HepG2 (cell line): Measurements from ENCODE around the gene NFATC3. TPM values are rescaled to one million over a fixed set of nuclear protein-coding genes. Genes with fewer than 3 reads are reported as not detected.

ENCODE experiments used
- ATAC-seq: fragments of 200-7000 bp; cut with Tn5 transposase; 3 replicates; pipeline ENCODE4 v1.9.1; 2020; ENCODE audit warnings: mild to moderate bottlenecking, moderate library complexity
- BruUV-seq: library from RNA; stranded (reverse); fragments of 400-500 nt; replicated peaks from 2 replicates; lab custom pipeline; 2021; lab: Mats Ljungman, UMichigan
- CTCF ChIA-PET: fragments of 300-600 bp; formaldehyde crosslinking; extraction: SDS; loops from one replicate; lab custom pipeline; 2021; ENCODE audit warnings: low total read pairs, inconsistent platforms, low intra/inter-chr PET ratio; lab: Yijun Ruan, JAX
- POLR2A ChIA-PET: fragments of 350-600 bp; sonication (Branson Sonifier 250); formaldehyde crosslinking; loops from one replicate; lab custom pipeline; 2020; ENCODE audit warnings: antibody characterized with exemption, inconsistent platforms; lab: Yijun Ruan, JAX
- DNase-seq: peaks from one replicate; pipeline ENCODE4 v3.0.0-alpha.2; 2015; ENCODE audit warnings: low spot score
- FAIRE-seq: peaks from 3 replicates; lab custom pipeline; 2011; peaks lifted over from hg19 to GRCh38; lab: Jason Lieb, UNC
- H2AFZ ChIP-seq: one replicate; pipeline ENCODE4 v1.6.1; 2011; ENCODE audit warnings: low read length, inconsistent platforms
- H3K27ac ChIP-seq: fragments of 300-600 bp; 3 replicates; pipeline ENCODE4 v1.8.0; 2011; ENCODE audit warnings: mixed run types, mild to moderate bottlenecking, mixed read lengths, low read length, inconsistent platforms; ENCODE audit not compliant: insufficient read depth; ENCODE audit errors: extremely low read length
- H3K27me3 ChIP-seq, 2 experiments: fragments of 200-600 bp in 1 of 2; 2 replicates in 1 of 2; 3 replicates in 1 of 2; pipeline versions ENCODE4 v1.6.0 to v1.8.0; 2011; ENCODE audit warnings: low read length in 2 of 2, mild to moderate bottlenecking in 2 of 2, moderate library complexity in 2 of 2, inconsistent platforms in 1 of 2; ENCODE audit not compliant: insufficient read depth in 2 of 2, control insufficient read depth in 1 of 2
- H3K36me3 ChIP-seq, 2 experiments: fragments of 200-600 bp in 1 of 2; replicated peaks in 1 of 2; 2 replicates in 1 of 2; 3 replicates in 1 of 2; pipeline versions ENCODE4 v1.5.1 to v1.8.0; 2011; ENCODE audit warnings: low read length in 2 of 2, inconsistent platforms in 1 of 2; ENCODE audit not compliant: insufficient read depth in 2 of 2, control insufficient read depth in 1 of 2
- H3K4me1 ChIP-seq: 2 replicates; pipeline ENCODE4 v1.5.1; 2012; ENCODE audit warnings: low read length, inconsistent platforms; ENCODE audit not compliant: insufficient read depth
- H3K4me2 ChIP-seq: 2 replicates; pipeline ENCODE4 v1.6.0; 2011; ENCODE audit warnings: low read depth, low read length, inconsistent platforms
- H3K4me3 ChIP-seq, 3 experiments: fragments of 200-600 bp in 1 of 3; sonication (generic), shearing (Covaris generic) in 1 of 3; replicated peaks in 1 of 3; 2 replicates each; pipeline ENCODE4 v1.5.1; 2011 to 2016; ENCODE audit warnings: low read length in 3 of 3, inconsistent platforms in 2 of 3, low read depth in 2 of 3, mild to moderate bottlenecking in 2 of 3, control low read depth in 1 of 3, mixed read lengths in 1 of 3; ENCODE audit not compliant: insufficient read depth in 1 of 3
- H3K79me2 ChIP-seq: one replicate; pipeline ENCODE4 v1.6.1; 2011; ENCODE audit warnings: low read length, inconsistent platforms; ENCODE audit not compliant: insufficient read depth
- H3K9ac ChIP-seq: 2 replicates; pipeline ENCODE4 v1.6.0; 2011; ENCODE audit warnings: mild to moderate bottlenecking, low read depth, low read length, inconsistent platforms; ENCODE audit not compliant: insufficient read depth
- H3K9me3 ChIP-seq: 2 replicates; pipeline ENCODE4 v1.5.1; 2012; ENCODE audit warnings: mild to moderate bottlenecking, low read length
- H4K20me1 ChIP-seq: 2 replicates; pipeline ENCODE4 v1.6.0; 2011; ENCODE audit warnings: inconsistent platforms, mild to moderate bottlenecking, low read length, moderate library complexity; ENCODE audit not compliant: insufficient read depth
- ATF3 ChIP-seq: sonication (generic); formaldehyde crosslinking; IDR thresholded peaks from 2 replicates; pipeline ENCODE4 v1.4.0; 2020; ENCODE audit warnings: missing genetic modification reagents
- CTCF ChIP-seq: sonication (generic); formaldehyde crosslinking; IDR thresholded peaks from 2 replicates; pipeline ENCODE4 v1.5.0; 2020; ENCODE audit warnings: mild to moderate bottlenecking, missing genetic modification reagents, moderate library complexity
- HNF4G ChIP-seq, 2 experiments: sonication (generic) in 1 of 2; formaldehyde crosslinking in 1 of 2; IDR thresholded peaks; 2 replicates each; pipeline versions ENCODE4 v1.4.0 to v1.6.1; 2011 to 2020; ENCODE audit warnings: borderline replicate concordance in 2 of 2, low read depth in 2 of 2, mild to moderate bottlenecking in 2 of 2, low read length in 1 of 2, missing genetic modification reagents in 1 of 2, moderate library complexity in 1 of 2
- NFKBIZ ChIP-seq: IDR thresholded peaks from 2 replicates; pipeline ENCODE4 v1.6.1; 2018; ENCODE audit warnings: missing genetic modification reagents, missing compliant biosample characterization
- NKX3-1 ChIP-seq: sonication (generic); formaldehyde crosslinking; IDR thresholded peaks from 2 replicates; pipeline ENCODE4 v1.5.0; 2020; ENCODE audit warnings: missing genetic modification reagents
- PAF1 ChIP-seq: IDR thresholded peaks from 2 replicates; pipeline ENCODE4 v1.6.1; 2016; ENCODE audit warnings: missing genetic modification reagents, missing compliant biosample characterization
- SCMH1 ChIP-seq: sonication (generic); formaldehyde crosslinking; IDR thresholded peaks from 2 replicates; pipeline ENCODE4 v1.9.0; 2021; ENCODE audit warnings: missing genetic modification reagents, mild to moderate bottlenecking, borderline replicate concordance
- SMC3 ChIP-seq: IDR thresholded peaks from 2 replicates; pipeline ENCODE4 v1.6.1; 2011; ENCODE audit warnings: low read length, improper control_type of control experiment
- SP140L ChIP-seq: sonication (generic); formaldehyde crosslinking; IDR thresholded peaks from 2 replicates; pipeline ENCODE4 v1.4.0; 2020; ENCODE audit warnings: missing genetic modification reagents, borderline replicate concordance
- STAG1 ChIP-seq: sonication (generic); formaldehyde crosslinking; IDR thresholded peaks from 2 replicates; pipeline ENCODE4 v1.4.0; 2020; ENCODE audit warnings: missing genetic modification reagents
- TMF1 ChIP-seq: sonication (generic); formaldehyde crosslinking; IDR thresholded peaks from 2 replicates; pipeline ENCODE4 v1.8.1; 2022; ENCODE audit warnings: low read depth, missing genetic modification reagents
- ZNF282 ChIP-seq: fragments of 450-650 bp; IDR thresholded peaks from 2 replicates; pipeline ENCODE4 v1.6.1; 2018; ENCODE audit not compliant: partially characterized antibody
- ZNF33B ChIP-seq: sonication (generic); formaldehyde crosslinking; IDR thresholded peaks from 2 replicates; pipeline ENCODE4 v1.5.1; 2020; ENCODE audit warnings: mild to moderate bottlenecking, missing genetic modification reagents
- ZNF44 ChIP-seq: sonication (generic); formaldehyde crosslinking; IDR thresholded peaks from 2 replicates; pipeline ENCODE4 v1.5.1; 2020; ENCODE audit warnings: mild to moderate bottlenecking, missing genetic modification reagents
- ZUFSP ChIP-seq: sonication (generic); formaldehyde crosslinking; IDR thresholded peaks from 2 replicates; pipeline ENCODE4 v1.9.0; 2021; ENCODE audit warnings: missing genetic modification reagents, mild to moderate bottlenecking, borderline replicate concordance
- WGBS: methylation state at CpG from one replicate; pipeline ENCODE4 v1.1.6; 2017; ENCODE audit warnings: low lambda C conversion rate; 5-methylcytosine and 5-hydroxymethylcytosine counted together
- in situ Hi-C: cut with HindIII; loops from 2 replicates; pipeline ENCODE4 v1.10.0; 2017; ENCODE audit warnings: low pct_unique_long_range_greater_than_20kb; ENCODE audit not compliant: extremely low pct_ligation_motif_present
- intact Hi-C: fragments of 100-400 bp; cut with micrococcal nuclease; formaldehyde crosslinking; loops from one replicate; pipeline ENCODE4 v1.10.0; 2022; ENCODE audit not compliant: unreplicated experiment
- polyA plus RNA-seq, 8 experiments: library from polyadenylated mRNA; depleted of rRNA in 3 of 8; stranded (reverse) in 7 of 8; unstranded in 1 of 8; fragments of >200 nt; fragmentation: Illumina TruSeq in 4 of 8; extraction: Trizol in 4 of 8; gene quantifications; 2 replicates each; pipeline versions ENCODE4 v1.2.1 to v1.2.3, GENCODE V29; 2011 to 2016; ENCODE audit warnings: low read depth in 4 of 8, missing spikeins in 1 of 8, mixed read lengths in 1 of 8; ENCODE audit not compliant: insufficient read depth in 1 of 8
- total RNA-seq, 5 experiments: library from RNA; depleted of rRNA; stranded (reverse); fragments of >200 nt; fragmentation: Illumina TruSeq; extraction: Trizol; gene quantifications; 2 replicates each; pipeline ENCODE4 v1.2.3, GENCODE V29; 2016; ENCODE audit warnings: low read depth in 1 of 5

NFATC3 gene
- total and polyA plus RNA-seq, 2 of the 13 experiments (the other 11 are each of a cell fraction or from before 2014, with no cell fraction given), result 52.6 to 62.7 TPM

- no TSS peak for BruUV-seq
- H3K27ac ChIP-seq, result no peak overlapping the region
- DNase-seq, result no peak
- 85% methylated on average over 2 of the region's 2 CpGs for WGBS
- H3K27me3 ChIP-seq, result no peaks in the 10 kb centered on the region
- FAIRE-seq, result no peak
- no peak overlapping the region for H2AFZ ChIP-seq
- H4K20me1 ChIP-seq, result peaks cover 19% of the 10 kb centered on the region
- POLR2A ChIA-PET, result no interaction called here
- H3K4me1 ChIP-seq, result peaks cover 71% of the 10 kb centered on the region
- no peak overlapping the region for H3K4me2 ChIP-seq
- intact Hi-C loops, result no loop called here
- peaks cover 0 to 3% of the 10 kb centered on the region in 2 experiments; a peak in 2 of 5 replicates for H3K36me3 ChIP-seq
- no peak for ATAC-seq
- CTCF ChIA-PET, result interaction anchor here (1.9 kb wide), 1 partner anchor 23 kb away, joined by 12 read pairs; no protein-coding TSS in a partner anchor
- no peak overlapping the region for H3K4me3 ChIP-seq
- H3K79me2 ChIP-seq, result peaks cover 96% of the 10 kb centered on the region
- peaks cover 1% of the 10 kb centered on the region; the same call in 1 of the 2 replicates for H3K9me3 ChIP-seq
- no peak overlapping the region for H3K9ac ChIP-seq
- in situ Hi-C loops, result no loop called here
- peak; percentile 25; the same call in 1 of the 2 replicates for TF ChIP-seq CTCF (CRISPR knock-in tag)
- peak; percentile 21; the same call in 1 of the 2 replicates for TF ChIP-seq STAG1 (CRISPR knock-in tag)
- TF ChIP-seq SMC3, result peak; percentile 38; the same call in 1 of the 2 replicates
- no peak for TF ChIP-seq ZNF282
- TF ChIP-seq TMF1 (CRISPR knock-in tag), result no peak
Observed at GRCh38 chr16:68116256-68116867, 31.2 kb downstream of the NFATC3 start.

- no peak overlapping the region for H3K9ac ChIP-seq
- H4K20me1 ChIP-seq, result peaks cover 12% of the 10 kb centered on the region
- FAIRE-seq (no peak), ATAC-seq (no peak), DNase-seq (no peak)
- no peak overlapping the region for H3K4me2 ChIP-seq
- H3K27me3 ChIP-seq, result no peaks in the 10 kb centered on the region
- no peaks in the 10 kb centered on the region for H3K9me3 ChIP-seq
- POLR2A ChIA-PET, result no interaction called here
- peaks cover 7 to 10% of the 10 kb centered on the region in 2 experiments; a peak in 4 of 5 replicates for H3K36me3 ChIP-seq
- no peak overlapping the region for H3K4me3 ChIP-seq
- CTCF ChIA-PET, result no interaction called here
- intact Hi-C loops (no loop called here), in situ Hi-C loops (no loop called here)
- no peak overlapping the region for H3K27ac ChIP-seq
- no TSS peak for BruUV-seq
- peaks cover 100% of the 10 kb centered on the region for H3K79me2 ChIP-seq
- 93% methylated on average over 3 of the region's 3 CpGs for WGBS
- no peak overlapping the region for H2AFZ ChIP-seq
- peaks cover 55% of the 10 kb centered on the region for H3K4me1 ChIP-seq
- no peak for TF ChIP-seq SCMH1
- TF ChIP-seq ATF3 (CRISPR knock-in tag), result no peak
- no peak for TF ChIP-seq HNF4G (IDR thresholded peaks at IDR 0.05; ENCODE audit: borderline replicate concordance, low read depth, low read length)
- no peak for TF ChIP-seq HNF4G (CRISPR knock-in tag; IDR thresholded peaks at IDR 0.05; ENCODE audit: borderline replicate concordance, low read depth)
- no peak for TF ChIP-seq SP140L (CRISPR knock-in tag)
- no peak for TF ChIP-seq PAF1
- TF ChIP-seq NFKBIZ (CRISPR knock-in tag), result no peak
- TF ChIP-seq ZNF44, result no peak
- no peak for TF ChIP-seq ZUFSP (CRISPR knock-in tag)
- TF ChIP-seq NKX3-1 (CRISPR knock-in tag), result no peak
- TF ChIP-seq ZNF33B (CRISPR knock-in tag), result no peak
Observed at GRCh38 chr16:68117884-68118283, 32.7 kb downstream of the NFATC3 start.
